NCI-H446 treated with DMSO at 0.1 percent for 48 hours (cell line): ENCODE measurements around the gene CDH15.
"Not testable (repeated sequence)": the region's sequence is repeated elsewhere in the genome, so short reads cannot be mapped to it uniquely, and the experiment has no call there.

Experiments
- DNase-seq: peaks from one replicate; lab custom pipeline; 2025; lab: John Stamatoyannopoulos, UW

Gene CDH15

DNA sequence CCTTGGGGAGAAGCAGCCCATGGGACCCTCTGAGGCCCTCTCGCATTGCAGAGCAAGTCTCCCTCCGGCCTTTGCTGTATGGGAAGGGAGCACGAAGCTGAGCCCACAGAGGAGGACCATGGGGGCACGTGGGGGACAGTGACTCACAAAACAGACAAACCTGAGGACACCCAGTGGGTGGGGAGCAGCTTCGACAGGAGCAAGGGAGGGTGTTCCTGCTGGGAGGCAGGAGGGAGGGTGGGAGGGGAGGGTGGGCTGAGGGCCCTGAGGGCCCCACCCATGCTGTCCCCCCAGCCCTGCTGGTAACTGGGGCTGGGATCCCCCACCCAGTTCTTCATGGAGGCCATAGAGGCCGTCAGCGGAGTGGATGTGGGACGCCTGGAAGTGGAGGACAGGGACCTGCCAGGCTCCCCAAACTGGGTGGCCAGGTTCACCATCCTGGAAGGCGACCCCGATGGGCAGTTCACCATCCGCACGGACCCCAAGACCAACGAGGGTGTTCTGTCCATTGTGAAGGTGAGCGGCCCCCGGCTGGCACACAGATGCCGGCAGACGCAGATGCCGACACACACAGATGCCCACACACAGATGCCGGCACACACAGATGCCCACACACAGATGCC, 16.3 kb downstream of the CDH15 start:
- DNase-seq, result no peak

DNA sequence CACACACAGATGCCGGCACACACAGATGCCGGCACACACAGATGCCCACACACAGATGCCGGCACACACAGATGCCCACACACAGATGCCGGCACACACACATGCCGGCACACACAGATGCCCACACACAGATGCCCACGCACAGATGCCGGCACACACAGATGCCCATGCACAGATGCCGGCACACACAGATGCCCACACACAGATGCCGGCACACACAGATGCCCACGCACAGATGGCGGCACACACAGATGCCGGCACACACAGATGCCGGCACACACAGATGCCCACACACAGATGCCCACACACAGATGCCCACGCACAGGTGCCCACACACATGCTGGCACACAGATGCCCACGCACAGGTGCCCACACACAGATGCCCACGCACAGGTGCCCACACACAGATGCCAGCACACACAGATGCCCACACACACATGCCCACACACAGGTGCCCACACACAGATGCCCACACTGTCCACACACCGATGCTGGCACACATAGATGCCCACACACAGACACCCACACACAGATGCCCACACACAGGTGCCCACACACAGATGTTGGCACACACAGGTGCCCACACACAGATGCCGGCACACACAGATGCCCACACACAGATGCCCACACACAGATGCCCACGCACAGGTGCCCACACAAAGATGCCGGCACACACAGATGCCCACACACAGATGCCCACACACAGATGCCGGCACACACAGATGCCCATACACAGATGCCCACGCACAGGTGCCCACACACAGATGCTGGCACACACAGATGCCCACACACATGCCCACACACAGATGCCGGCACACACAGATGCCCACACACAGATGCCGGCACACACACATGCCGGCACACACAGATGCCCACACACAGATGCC, 17.2 kb downstream of the CDH15 start:
- not testable (repeated sequence) for DNase-seq

DNA sequence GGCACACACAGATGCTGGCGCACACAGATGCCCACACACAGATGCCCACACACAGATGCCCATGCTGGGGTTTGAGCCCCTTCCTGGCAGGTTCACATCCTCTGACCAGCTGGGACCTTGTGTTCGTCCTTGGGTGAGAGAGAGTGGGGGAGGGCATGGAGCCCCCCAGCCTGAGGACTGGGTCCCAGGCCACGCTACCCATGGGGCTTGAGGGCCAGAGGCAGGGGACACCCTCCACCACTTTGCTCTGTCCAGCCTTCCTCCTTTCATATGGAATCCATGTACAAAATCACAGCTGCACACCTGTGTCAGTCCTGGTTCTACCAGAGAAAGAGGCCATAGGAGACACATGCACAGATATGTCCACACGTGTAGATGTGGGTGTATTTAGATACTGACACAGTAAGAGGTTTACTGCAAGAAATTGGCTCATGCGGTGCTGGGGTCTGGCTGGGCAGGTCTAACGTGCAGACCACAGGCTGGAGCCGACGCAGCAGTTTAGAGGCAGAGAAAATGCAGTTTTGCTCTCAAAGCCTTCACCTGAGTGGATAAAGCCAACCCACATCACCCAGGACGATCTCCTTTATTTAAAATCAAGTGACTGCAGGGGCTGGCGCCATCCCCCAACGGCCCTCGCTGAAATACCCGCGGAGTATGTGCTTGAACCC, 17.9 kb downstream of the CDH15 start:
- no peak for DNase-seq

DNA sequence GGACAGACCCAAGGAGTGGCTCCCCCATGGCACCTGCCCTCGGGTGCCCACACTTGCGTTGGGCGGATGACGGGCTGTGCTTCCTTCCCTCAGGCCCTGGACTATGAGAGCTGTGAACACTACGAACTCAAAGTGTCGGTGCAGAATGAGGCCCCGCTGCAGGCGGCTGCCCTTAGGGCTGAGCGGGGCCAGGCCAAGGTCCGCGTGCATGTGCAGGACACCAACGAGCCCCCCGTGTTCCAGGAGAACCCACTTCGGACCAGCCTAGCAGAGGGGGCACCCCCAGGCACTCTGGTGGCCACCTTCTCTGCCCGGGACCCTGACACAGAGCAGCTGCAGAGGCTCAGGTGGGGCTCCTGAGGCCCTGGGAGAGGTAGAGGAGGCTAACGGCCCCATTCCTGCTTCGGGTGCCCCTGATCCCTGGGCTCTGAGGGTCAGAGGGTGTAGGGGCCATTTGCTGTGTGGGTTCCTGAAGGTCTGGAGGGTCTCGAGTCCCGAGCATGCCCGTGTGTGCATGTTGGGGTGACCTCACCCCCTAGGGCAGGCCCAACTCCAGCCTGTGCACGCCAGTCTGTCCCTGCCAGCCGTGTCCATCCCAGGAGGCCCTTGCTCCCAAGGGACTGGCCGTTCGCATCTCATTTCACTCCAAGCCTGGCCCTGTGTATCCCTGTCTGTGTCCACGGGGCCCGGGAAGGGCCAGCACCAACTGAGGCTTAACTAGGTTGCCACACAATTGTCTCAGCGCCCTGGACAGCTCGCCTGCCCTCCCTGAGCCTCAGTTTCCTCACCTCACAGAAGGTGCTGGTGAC, 18.8 kb downstream of the CDH15 start:
- DNase-seq, result no peak

DNA sequence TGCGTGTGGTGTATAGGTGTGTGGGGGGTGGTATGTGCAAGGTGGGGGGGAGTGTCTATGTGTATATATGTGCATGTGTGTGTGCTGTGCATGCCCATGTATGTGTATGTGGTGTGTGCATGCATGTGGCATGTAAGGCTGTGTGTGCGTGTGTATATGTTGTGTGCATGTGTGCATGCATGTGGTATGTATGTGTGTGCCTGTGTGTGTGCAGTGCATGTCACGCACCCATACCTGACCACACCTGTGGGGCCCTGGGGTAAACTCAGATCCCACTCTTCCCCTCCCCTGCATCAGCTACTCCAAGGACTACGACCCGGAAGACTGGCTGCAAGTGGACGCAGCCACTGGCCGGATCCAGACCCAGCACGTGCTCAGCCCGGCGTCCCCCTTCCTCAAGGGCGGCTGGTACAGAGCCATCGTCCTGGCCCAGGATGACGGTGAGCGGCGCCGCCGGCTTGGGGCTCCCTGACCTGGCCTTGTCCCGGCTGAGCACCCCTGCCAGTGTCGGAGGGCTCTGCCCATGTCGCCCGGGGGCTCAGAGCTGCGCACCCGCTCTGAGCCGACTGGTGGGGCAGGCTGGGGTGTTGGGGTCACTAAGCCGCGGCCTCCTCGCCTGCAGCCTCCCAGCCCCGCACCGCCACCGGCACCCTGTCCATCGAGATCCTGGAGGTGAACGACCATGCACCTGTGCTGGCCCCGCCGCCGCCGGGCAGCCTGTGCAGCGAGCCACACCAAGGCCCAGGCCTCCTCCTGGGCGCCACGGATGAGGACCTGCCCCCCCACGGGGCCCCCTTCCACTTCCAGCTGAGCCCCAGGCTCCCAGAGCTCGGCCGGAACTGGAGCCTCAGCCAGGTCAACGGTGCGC, 19.7 kb downstream of the CDH15 start:
- DNase-seq, result no peak

DNA sequence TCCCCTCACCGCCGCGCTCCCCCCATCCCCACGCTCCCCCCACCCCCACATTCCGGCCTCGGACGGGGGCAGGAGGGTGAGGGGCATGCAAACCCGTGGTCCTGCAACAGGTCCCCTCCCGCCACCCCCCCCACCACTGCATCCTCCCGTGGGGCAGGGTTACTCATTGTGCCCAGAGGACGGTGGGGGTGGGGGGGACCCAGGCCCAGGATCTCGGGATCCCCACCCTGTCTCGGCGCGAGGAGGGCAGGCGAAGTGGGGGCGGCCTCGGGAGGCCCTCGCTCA, 20.3 kb downstream of the CDH15 start:
- no peak for DNase-seq

DNA sequence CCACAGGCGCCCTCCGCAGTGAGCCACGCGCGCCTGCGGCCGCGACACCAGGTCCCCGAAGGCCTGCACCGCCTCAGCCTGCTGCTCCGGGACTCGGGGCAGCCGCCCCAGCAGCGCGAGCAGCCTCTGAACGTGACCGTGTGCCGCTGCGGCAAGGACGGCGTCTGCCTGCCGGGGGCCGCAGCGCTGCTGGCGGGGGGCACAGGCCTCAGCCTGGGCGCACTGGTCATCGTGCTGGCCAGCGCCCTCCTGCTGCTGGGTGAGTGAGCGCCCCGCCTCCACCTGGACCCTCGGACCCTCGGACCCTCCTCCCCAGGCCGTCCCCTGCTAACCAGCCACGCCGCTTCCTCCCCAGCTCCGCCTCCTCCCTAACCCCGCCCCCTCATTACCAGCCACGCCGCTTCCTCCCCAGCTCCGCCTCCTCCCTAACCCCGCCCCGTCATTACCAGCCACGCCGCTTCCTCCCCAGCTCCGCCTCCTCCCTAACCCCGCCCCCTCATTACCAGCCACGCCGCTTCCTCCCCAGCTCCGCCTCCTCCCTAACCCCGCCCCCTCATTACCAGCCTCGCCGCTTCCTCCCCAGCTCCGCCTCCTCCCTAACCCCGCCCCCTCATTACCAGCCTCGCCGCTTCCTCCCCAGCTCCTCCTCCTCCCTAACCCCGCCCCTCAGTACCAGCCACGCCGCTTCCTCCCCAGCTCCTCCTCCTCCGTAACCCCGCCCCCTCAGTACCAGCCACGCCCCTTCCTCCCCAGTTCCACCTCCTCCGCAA, 20.8 kb downstream of the CDH15 start:
- DNase-seq, result not testable (repeated sequence)

DNA sequence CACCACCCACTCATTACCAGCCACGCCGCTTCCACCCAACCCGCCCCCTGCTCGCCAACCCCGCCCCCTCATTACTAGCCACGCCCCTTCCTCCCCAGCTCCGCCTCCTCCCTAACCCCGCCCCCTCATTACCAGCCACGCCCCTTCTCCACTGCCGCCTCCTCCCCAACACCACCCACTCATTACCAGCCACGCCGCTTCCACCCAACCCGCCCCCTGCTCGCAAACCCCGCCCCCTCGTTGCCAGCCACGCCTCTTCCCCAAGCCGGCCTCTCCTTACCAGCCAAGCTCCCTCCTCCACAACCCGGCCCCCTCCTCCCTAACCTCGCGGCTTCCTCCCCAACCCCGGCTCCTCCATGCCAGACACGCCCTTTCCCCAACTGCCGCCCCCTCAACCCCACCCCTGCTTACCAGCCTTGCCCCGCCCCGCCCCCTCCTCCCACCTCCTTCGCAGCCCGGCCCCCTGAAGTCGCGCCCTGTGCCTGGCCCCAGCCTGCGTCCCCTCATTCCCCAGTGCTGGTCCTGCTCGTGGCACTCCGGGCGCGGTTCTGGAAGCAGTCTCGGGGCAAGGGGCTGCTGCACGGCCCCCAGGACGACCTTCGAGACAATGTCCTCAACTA, 21.5 kb downstream of the CDH15 start:
- DNase-seq, result no peak

DNA sequence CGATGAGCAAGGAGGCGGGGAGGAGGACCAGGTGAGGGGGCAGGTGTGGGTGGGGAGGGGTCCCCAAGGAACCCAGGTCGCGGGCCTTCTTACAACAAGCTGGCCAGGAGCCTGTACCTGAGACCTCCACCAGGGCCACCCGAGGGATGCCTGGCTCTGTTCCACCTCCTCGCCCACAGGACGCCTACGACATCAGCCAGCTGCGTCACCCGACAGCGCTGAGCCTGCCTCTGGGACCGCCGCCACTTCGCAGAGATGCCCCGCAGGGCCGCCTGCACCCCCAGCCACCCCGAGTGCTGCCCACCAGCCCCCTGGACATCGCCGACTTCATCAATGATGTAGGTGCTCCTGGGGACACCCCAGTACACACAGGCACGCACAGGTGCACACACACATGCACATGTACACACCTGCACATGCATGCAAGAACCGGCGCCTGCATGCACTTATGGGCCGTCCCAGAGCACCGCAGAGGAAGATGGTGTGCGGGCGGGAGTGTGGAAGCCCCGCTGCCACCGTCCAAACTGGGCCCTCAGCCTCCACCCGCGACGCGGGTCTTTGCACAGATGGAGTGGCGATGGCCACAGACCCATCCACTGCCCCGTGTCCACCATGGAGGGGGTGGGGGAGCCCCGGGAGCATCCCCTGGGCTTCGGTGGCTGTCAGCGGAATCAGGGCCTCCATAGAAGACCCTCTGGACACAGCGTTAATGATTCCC, 22.2 kb downstream of the CDH15 start:
- no peak for DNase-seq

DNA sequence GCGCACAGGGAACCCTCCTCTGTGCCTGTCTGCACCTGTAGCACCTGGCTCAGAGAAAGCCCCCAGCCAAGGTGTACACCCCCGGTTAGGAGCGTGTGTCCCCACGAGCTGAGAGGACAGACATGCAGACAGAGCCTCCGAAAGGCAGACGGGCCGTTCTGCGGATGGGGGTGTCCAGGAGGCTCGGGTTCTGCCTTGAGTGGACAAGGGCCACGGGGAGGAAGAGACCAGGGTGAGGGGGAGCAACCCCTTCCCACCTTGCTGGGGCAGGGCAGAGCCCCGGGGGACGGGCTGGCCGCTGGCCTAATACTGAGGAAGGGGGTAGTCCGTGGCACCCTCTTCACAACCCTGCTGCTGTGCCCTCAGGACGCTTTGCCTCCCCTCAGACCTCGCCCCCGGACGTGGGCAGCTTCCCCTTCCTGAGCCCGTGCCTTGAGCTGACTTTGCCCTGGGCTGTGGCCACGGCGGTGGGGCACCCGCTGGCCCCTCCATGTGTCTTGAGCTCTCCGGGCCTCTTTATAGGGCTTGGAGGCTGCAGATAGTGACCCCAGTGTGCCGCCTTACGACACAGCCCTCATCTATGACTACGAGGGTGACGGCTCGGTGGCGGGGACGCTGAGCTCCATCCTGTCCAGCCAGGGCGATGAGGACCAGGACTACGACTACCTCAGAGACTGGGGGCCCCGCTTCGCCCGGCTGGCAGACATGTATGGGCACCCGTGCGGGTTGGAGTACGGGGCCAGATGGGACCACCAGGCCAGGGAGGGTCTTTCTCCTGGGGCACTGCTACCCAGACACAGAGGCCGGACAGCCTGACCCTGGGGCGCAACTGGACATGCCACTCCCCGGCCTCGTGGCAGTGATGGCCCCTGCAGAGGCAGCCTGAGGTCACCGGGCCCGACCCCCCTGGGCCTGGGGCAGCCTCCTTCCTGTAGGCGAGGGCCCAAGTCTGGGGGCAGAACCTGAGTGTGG, 23.1 kb downstream of the CDH15 start:
- no peak for DNase-seq

DNA sequence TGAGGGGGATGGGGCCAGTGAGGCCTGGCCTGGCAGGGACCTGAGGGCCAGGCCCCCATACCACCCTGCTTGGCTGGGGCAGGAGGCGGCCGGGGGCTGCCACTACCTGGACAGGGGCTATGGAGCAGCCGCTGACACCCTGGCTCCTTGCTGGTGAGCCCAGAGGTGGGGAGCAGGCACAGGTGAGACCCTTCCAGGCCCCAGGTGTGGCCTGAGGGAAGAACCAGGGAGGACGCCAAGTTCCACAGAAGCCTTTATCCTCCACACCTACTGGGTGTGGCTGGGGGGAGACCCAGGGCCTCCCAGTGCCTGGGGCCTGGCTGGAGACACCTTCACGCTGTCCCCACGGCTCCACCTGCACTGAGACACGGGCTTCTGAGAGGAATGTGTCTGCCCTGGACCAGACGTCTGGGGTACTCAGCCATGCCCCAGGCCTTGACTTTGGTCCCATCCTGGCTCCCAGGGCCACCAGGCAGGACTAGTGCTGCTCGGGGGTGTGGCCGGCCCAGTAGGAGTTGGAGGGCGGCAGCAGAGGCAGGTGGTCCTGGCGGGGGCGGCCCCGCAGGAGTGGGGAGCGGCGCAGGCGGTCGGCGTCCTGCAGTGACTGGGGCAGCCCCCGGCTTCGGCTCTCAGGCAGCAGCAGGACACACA, 24.1 kb downstream of the CDH15 start:
- no peak for DNase-seq

DNA sequence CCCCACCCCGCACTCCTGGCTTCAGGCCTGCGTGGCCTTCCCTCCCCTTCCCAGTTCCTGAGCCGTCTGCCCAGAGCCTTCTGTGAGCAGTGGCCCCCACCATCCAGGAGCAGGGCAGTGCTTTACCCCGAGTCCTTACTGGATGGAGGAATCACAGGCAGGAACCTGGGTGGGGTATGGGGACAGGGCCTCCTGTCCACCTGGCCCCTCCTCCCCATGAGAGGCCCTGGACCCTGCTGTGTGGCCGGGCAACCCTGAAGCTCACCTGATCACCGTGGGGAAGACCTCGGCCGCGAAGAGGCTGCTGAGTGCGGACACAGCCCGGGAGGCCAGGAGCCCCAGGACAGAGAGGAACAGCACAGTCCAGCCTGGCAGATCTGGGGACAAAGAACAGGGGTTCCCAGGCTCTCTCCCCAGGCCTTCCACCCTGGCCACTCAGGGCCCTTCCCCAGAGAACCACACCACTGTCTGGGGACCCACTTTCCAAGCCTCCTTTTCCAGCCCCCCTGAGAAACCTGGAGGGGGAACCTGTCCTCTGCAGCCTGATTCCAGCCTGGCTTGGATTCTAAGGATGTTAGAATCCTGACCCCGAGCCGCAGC, 25.6 kb downstream of the CDH15 start:
- DNase-seq, result no peak

DNA sequence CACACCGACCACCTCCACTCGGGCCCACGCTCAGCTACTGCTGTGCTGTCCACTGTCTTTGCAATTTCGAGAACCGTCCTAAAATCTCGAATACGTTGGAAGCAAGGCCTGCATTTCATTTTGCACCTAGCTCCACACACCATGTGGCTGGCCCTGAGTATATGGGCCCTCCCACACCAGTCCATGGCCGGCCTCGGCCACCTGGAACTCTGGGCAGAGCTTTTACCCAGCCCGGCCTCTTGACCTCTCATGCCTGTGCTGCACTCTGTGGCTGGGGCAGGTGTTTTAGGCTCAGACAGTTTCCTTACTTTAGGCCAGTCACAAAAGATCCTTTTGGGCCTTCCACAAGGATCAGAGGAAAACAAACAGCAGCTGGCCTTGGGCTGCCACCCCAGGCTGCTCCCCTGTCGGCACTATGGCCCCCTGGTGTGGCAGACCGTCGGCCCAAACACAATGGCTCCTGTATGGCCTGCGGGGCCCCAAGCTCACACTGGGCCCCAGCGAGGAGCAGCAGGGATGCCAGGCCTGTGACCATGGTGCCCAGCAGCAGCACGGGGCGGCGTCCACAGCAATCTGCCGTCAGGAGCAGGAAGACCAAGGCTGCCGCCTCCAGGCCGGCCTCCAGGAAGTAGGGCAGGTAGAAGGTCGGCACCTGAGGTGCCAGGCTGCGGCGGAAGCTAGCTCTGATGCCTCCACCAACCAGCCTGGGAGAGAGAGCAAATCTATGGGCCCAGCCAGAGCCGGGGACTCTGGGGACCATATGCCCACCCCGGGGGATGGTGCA, 26.3 kb downstream of the CDH15 start:
- DNase-seq, result no peak

DNA sequence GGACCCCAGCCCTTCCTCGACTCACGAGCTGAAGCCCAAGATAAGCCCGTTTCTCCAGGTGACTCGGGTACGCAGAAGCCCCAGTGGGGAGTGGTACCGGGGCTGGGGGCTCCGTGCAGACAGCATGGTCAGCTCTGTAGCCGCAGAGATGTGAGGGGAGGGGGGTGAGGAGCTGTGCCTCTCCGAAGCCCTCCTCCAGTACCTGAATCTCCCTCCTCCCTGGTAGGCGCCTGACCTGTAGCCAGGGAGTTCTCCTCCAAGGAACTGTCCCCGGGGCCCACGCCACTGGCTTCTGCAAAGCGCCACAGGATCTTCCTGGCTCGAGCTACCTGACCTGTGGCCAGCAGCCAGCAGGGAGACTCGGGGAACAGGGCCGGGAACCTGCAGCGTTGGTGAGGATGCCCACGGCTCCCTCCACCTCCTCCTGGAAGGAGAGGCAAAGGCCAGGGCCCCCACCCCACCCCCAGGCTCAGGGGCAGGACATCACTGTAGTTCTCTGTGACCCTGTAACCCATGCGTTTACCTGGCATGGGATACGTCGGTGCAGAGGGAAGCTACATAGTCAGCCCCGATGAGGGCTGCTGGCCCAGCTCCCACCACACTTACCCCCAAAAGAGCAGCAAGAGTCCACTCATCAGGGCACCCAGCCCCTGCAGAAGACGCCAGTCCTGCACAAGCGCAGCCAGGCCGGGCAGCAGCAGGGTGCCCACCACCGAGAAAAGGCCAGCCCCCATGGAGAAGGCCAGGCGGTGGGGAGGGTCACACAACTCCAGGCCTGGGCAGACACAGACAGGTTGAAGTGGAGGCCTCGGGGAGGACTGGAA, 27.1 kb downstream of the CDH15 start:
- no peak for DNase-seq

DNA sequence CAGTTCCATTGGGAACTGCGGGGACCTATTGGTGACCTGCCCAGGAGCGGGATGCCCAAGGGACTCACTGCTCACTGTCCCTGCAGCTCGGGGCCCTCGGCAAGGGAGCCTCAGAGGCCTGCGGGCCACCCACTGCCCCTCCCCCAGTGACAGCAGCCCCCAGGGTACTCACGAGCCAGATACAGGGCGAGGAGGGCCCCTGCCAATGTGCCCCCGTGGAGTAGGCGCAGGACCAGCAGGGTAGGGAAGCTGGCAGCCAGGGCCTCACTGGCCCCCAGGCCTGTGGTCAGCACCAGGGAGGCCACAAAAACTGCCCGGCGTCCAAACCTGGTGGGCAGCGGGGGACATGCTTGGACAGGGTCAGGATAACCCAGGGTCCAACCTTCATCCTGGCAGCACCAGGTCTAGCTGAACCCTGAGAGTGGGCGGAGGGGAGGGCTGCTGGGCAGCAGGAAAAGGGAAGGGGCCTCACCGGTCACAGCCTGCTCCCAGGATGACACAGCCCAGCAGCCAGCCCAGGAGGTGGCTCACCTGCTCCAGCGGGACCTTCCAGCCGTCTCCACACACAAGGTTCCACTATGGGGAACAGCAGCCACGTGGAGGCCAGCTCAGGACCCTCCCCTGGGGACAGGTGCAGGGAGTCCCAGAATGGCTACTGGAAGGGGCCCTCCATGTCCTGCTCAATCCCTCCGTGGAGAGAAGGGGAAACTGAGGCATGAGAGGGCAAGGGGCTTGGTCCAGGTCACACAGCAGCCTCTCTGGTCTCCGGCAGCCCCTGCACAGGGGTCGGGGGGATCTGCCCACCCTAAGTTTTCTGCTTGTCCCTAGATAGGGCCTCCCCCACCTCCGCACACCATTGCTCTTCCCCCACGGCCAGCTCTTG, 27.9 kb downstream of the CDH15 start:
- no peak for DNase-seq
